ENCODE results near the gene LRG1. TPM values are rescaled to one million over a fixed set of nuclear protein-coding genes. Genes with fewer than 3 reads are reported as not detected.
"Not testable (repeated sequence)": the region's sequence is repeated elsewhere in the genome, so short reads cannot be mapped to it uniquely, and the experiment has no call there.

The LRG1 gene
- total RNA-seq, 1 experiment from 2014 or later = 0.38 TPM

- Histone ChIP-seq H3K9me3 (replicated peaks) (no peaks in the 10 kb centered on the region), H3K27ac (no peak overlapping the region), H3K27me3 (no peaks in the 10 kb centered on the region), H3K36me3 (peaks cover 8% of the 10 kb centered on the region), H3K4me1 (peaks cover 30% of the 10 kb centered on the region), H3K4me3 (no peak overlapping the region)
- no peak for DNase-seq
These were observed 39.6 kb upstream of the LRG1 start for GRCh38 chr19:4579389-4579788.

GRCh38 chr19:4578552-4579248 lies 38.9 kb upstream of the LRG1 start:
- Histone ChIP-seq H3K4me1 (peaks cover 28% of the 10 kb centered on the region), H3K27ac (no peak overlapping the region), H3K4me3 (no peak overlapping the region), H3K9me3 (replicated peaks) (no peaks in the 10 kb centered on the region), H3K27me3 (no peaks in the 10 kb centered on the region), H3K36me3 (peaks cover 8% of the 10 kb centered on the region)
- DNase-seq = no peak

- no peaks in the 10 kb centered on the region for H3K9me3 ChIP-seq (replicated peaks)
- no peaks in the 10 kb centered on the region for H3K27me3 ChIP-seq
- no peak overlapping the region for H3K27ac ChIP-seq
- no peak overlapping the region for H3K4me3 ChIP-seq
- H3K4me1 ChIP-seq = peaks cover 19% of the 10 kb centered on the region
- H3K36me3 ChIP-seq = peaks cover 13% of the 10 kb centered on the region
- DNase-seq = peak; percentile 37 to 59
These were observed 37.4 kb upstream of the LRG1 start for GRCh38 chr19:4577020-4577782.

GRCh38 chr19:4576016-4576933 lies 36.4 kb upstream of the LRG1 start:
- Histone ChIP-seq H3K9me3 (replicated peaks) (no peaks in the 10 kb centered on the region), H3K4me3 (no peak overlapping the region), H3K36me3 (peaks cover 13% of the 10 kb centered on the region), H3K4me1 (peaks cover 16% of the 10 kb centered on the region), H3K27me3 (no peaks in the 10 kb centered on the region), H3K27ac (peak overlapping the region; percentile 96)
- peak; percentile 84 to 87 for DNase-seq

GRCh38 chr19:4575267-4576015 lies 35.6 kb upstream of the LRG1 start:
- Histone ChIP-seq H3K4me3 (peak overlapping the region; percentile 15), H3K36me3 (peaks cover 18% of the 10 kb centered on the region), H3K9me3 (replicated peaks) (no peaks in the 10 kb centered on the region), H3K4me1 (peaks cover 17% of the 10 kb centered on the region), H3K27ac (peak overlapping the region; percentile 96), H3K27me3 (no peaks in the 10 kb centered on the region)
- peak; percentile 97 to 98 for DNase-seq

- Histone ChIP-seq H3K4me1 (peaks cover 17% of the 10 kb centered on the region), H3K36me3 (peaks cover 19% of the 10 kb centered on the region), H3K9me3 (replicated peaks) (no peaks in the 10 kb centered on the region), H3K27ac (no peak overlapping the region), H3K27me3 (no peaks in the 10 kb centered on the region), H3K4me3 (no peak overlapping the region)
- DNase-seq = no peak
These were observed 33.8 kb upstream of the LRG1 start for GRCh38 chr19:4573682-4574081.

GRCh38 chr19:4571305-4571917 lies 31.6 kb upstream of the LRG1 start:
- Histone ChIP-seq H3K4me1 (peaks cover 27% of the 10 kb centered on the region), H3K27ac (peak overlapping the region; percentile 24; the same call in 1 of the 2 replicates), H3K4me3 (no peak overlapping the region), H3K36me3 (peaks cover 11% of the 10 kb centered on the region; the same call in 1 of the 2 replicates), H3K9me3 (replicated peaks) (no peaks in the 10 kb centered on the region), H3K27me3 (no peaks in the 10 kb centered on the region)
- DNase-seq = peak; percentile 93 to 96

GRCh38 chr19:4570916-4571304 lies 31.1 kb upstream of the LRG1 start:
- peaks cover 11% of the 10 kb centered on the region; the same call in 1 of the 2 replicates for H3K36me3 ChIP-seq
- no peak overlapping the region for H3K4me3 ChIP-seq
- peak overlapping the region; percentile 24; the same call in 1 of the 2 replicates for H3K27ac ChIP-seq
- no peaks in the 10 kb centered on the region for H3K9me3 ChIP-seq (replicated peaks)
- peaks cover 31% of the 10 kb centered on the region for H3K4me1 ChIP-seq
- H3K27me3 ChIP-seq = no peaks in the 10 kb centered on the region
- no peak for DNase-seq

GRCh38 chr19:4570402-4570801 lies 30.6 kb upstream of the LRG1 start:
- Histone ChIP-seq H3K27me3 (no peaks in the 10 kb centered on the region), H3K4me3 (no peak overlapping the region), H3K9me3 (replicated peaks) (no peaks in the 10 kb centered on the region), H3K27ac (no peak overlapping the region; the same call in 1 of the 2 replicates), H3K4me1 (peaks cover 30% of the 10 kb centered on the region), H3K36me3 (peaks cover 11% of the 10 kb centered on the region; the same call in 1 of the 2 replicates)
- DNase-seq = no peak

- Histone ChIP-seq H3K4me3 (no peak overlapping the region), H3K4me1 (peaks cover 25% of the 10 kb centered on the region), H3K36me3 (peaks cover 11% of the 10 kb centered on the region; the same call in 1 of the 2 replicates)
These were observed 29.1 kb upstream of the LRG1 start for GRCh38 chr19:4568886-4569285.

GRCh38 chr19:4567584-4568071 lies 27.8 kb upstream of the LRG1 start:
- H3K27me3 ChIP-seq = no peaks in the 10 kb centered on the region
- H3K36me3 ChIP-seq = peaks cover 6% of the 10 kb centered on the region; the same call in 1 of the 2 replicates
- H3K4me1 ChIP-seq = peaks cover 25% of the 10 kb centered on the region
- DNase-seq = peak; percentile 77 to 81
- H3K27ac ChIP-seq = peak overlapping the region; percentile 28; the same call in 1 of the 2 replicates
- H3K4me3 ChIP-seq = no peak overlapping the region
- no peaks in the 10 kb centered on the region for H3K9me3 ChIP-seq (replicated peaks)

More at GRCh38 chr19:4568886-4569285, 29.1 kb upstream of the LRG1 start:
- Histone ChIP-seq H3K9me3 (replicated peaks) (no peaks in the 10 kb centered on the region), H3K27me3 (no peaks in the 10 kb centered on the region), H3K27ac (no peak overlapping the region)
- no peak for DNase-seq

- Histone ChIP-seq H3K9me3 (replicated peaks) (no peaks in the 10 kb centered on the region), H3K36me3 (peaks cover 6% of the 10 kb centered on the region; the same call in 1 of the 2 replicates), H3K4me1 (peaks cover 25% of the 10 kb centered on the region), H3K4me3 (no peak overlapping the region), H3K27ac (peak overlapping the region; percentile 28), H3K27me3 (no peaks in the 10 kb centered on the region)
- peak; percentile 81 to 85 for DNase-seq
These were observed 26.7 kb upstream of the LRG1 start for GRCh38 chr19:4566402-4567051.

GRCh38 chr19:4563562-4563961 lies 23.7 kb upstream of the LRG1 start:
- H3K4me3 ChIP-seq; H3K36me3 ChIP-seq; H3K27me3 ChIP-seq; DNase-seq; H3K27ac ChIP-seq; H3K9me3 ChIP-seq (replicated peaks): not testable (repeated sequence)
- H3K4me1 ChIP-seq = peaks cover 22% of the 10 kb centered on the region
